ENCODE results near the gene KCNJ1.

KCNJ1 gene

GRCh38 chr11:128821556-128821955 lies 45.5 kb downstream of the KCNJ1 start:
- no peaks in the 10 kb centered on the region for H3K36me3 ChIP-seq (replicated peaks; ENCODE audit: low read depth, low read length)
- no peak for TF ChIP-seq EZH2phosphoT487 (IDR thresholded peaks at IDR 0.05; ENCODE audit: low read depth)
- H4K20me1 ChIP-seq (ENCODE audit: insufficient read depth, low read length) = no peaks in the 10 kb centered on the region
- no peak overlapping the region for H3K4me3 ChIP-seq (ENCODE audit: low read length)
- no peaks in the 10 kb centered on the region for H3K27me3 ChIP-seq (ENCODE audit: low read depth, low read length)
- H3K9me3 ChIP-seq (ENCODE audit: insufficient read depth, low read length) = no peaks in the 10 kb centered on the region
- H3K4me1 ChIP-seq (ENCODE audit: low read length) = no peaks in the 10 kb centered on the region
- no peak overlapping the region for H3K9ac ChIP-seq (ENCODE audit: low read length)
- no peaks in the 10 kb centered on the region for H3K79me2 ChIP-seq (ENCODE audit: low read length)
- no peak overlapping the region for H3K4me2 ChIP-seq (ENCODE audit: low read length)
- no peak overlapping the region for H3K27ac ChIP-seq (ENCODE audit: low read length)
- no peak overlapping the region for H2AFZ ChIP-seq (ENCODE audit: low read depth, low read length)

DNA sequence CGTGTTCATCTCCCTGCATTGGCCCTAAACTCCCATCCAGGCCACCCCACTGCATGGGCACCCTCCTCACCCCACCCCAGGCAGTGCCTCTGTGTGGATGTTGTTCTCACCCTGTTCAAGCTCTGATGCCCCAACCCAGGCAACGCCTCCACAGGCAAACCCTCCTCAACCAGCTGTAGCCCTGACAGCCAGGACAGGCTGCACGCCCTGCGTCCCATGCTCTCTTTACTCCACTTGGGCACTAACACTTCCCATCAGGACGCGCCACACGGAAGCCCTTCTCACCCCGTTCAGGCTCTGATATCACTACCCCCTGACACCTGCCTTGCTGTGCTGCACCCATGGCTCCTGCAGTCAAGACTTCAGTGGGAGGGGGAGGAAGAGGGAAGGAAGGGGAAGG lies 47.9 kb downstream of the KCNJ1 start:
- Histone ChIP-seq H3K9me3 (ENCODE audit: insufficient read depth, low read length) (no peaks in the 10 kb centered on the region), H3K9ac (ENCODE audit: low read length) (no peak overlapping the region), H4K20me1 (ENCODE audit: insufficient read depth, low read length) (no peaks in the 10 kb centered on the region; the same call in 1 of the 2 replicates), H3K4me2 (ENCODE audit: low read length) (no peak overlapping the region), H3K27me3 (ENCODE audit: low read depth, low read length) (no peaks in the 10 kb centered on the region), H3K36me3 (replicated peaks; ENCODE audit: low read depth, low read length) (no peaks in the 10 kb centered on the region), H2AFZ (ENCODE audit: low read depth, low read length) (no peak overlapping the region), H3K4me3 (ENCODE audit: low read length) (no peak overlapping the region), H3K79me2 (ENCODE audit: low read length) (no peaks in the 10 kb centered on the region), H3K4me1 (ENCODE audit: low read length) (no peaks in the 10 kb centered on the region), H3K27ac (ENCODE audit: low read length) (no peak overlapping the region)
- TF ChIP-seq EZH2phosphoT487 (IDR thresholded peaks at IDR 0.05; ENCODE audit: low read depth) = no peak
- no peak for TF ChIP-seq CTCF (IDR thresholded peaks at IDR 0.05; ENCODE audit: low read depth, low read length)

GRCh38 chr11:128814856-128815705 lies 52.0 kb downstream of the KCNJ1 start:
- no peaks in the 10 kb centered on the region for H3K27me3 ChIP-seq (ENCODE audit: low read depth, low read length)
- H3K79me2 ChIP-seq (ENCODE audit: low read length) = no peaks in the 10 kb centered on the region
- TF ChIP-seq EZH2phosphoT487 (IDR thresholded peaks at IDR 0.05; ENCODE audit: low read depth) (no peak), CTCF (IDR thresholded peaks at IDR 0.05; ENCODE audit: low read depth, low read length) (no peak)
- H3K9ac ChIP-seq (ENCODE audit: low read length) = no peak overlapping the region
- no peaks in the 10 kb centered on the region for H3K4me1 ChIP-seq (ENCODE audit: low read length)
- no peaks in the 10 kb centered on the region for H3K9me3 ChIP-seq (ENCODE audit: insufficient read depth, low read length)
- H4K20me1 ChIP-seq (ENCODE audit: insufficient read depth, low read length) = no peaks in the 10 kb centered on the region; the same call in 1 of the 2 replicates
- no peak overlapping the region for H3K27ac ChIP-seq (ENCODE audit: low read length)
- H3K36me3 ChIP-seq (replicated peaks; ENCODE audit: low read depth, low read length) = peaks cover 4% of the 10 kb centered on the region
- H3K4me3 ChIP-seq (ENCODE audit: low read length) = no peak overlapping the region
- no peak overlapping the region for H2AFZ ChIP-seq (ENCODE audit: low read depth, low read length)
- no peak overlapping the region for H3K4me2 ChIP-seq (ENCODE audit: low read length)

GRCh38 chr11:128813729-128814128 lies 53.4 kb downstream of the KCNJ1 start:
- Histone ChIP-seq H3K4me3 (ENCODE audit: low read length) (no peak overlapping the region), H3K4me2 (ENCODE audit: low read length) (no peak overlapping the region), H3K79me2 (ENCODE audit: low read length) (no peaks in the 10 kb centered on the region), H2AFZ (ENCODE audit: low read depth, low read length) (no peak overlapping the region), H3K9ac (ENCODE audit: low read length) (no peak overlapping the region), H4K20me1 (ENCODE audit: insufficient read depth, low read length) (no peaks in the 10 kb centered on the region; the same call in 1 of the 2 replicates), H3K27me3 (ENCODE audit: low read depth, low read length) (no peaks in the 10 kb centered on the region), H3K36me3 (replicated peaks; ENCODE audit: low read depth, low read length) (peaks cover 4% of the 10 kb centered on the region), H3K9me3 (ENCODE audit: insufficient read depth, low read length) (no peaks in the 10 kb centered on the region), H3K27ac (ENCODE audit: low read length) (no peak overlapping the region), H3K4me1 (ENCODE audit: low read length) (no peaks in the 10 kb centered on the region)
- TF ChIP-seq EZH2phosphoT487 (IDR thresholded peaks at IDR 0.05; ENCODE audit: low read depth) = no peak
- TF ChIP-seq CTCF (IDR thresholded peaks at IDR 0.05; ENCODE audit: low read depth, low read length) = no peak
